ENCODE results near the gene IQGAP2.

The IQGAP2 gene

GRCh38 chr5:76612942-76613341, 209.9 kb downstream of the IQGAP2 start:
- DNase-seq (ENCODE audit: low spot score), result no peak

- no peak for DNase-seq (ENCODE audit: low spot score)
Observed at GRCh38 chr5:76615759-76616158, 212.7 kb downstream of the IQGAP2 start.

GRCh38 chr5:76616206-76616605, 213.1 kb downstream of the IQGAP2 start:
- no peak for DNase-seq (ENCODE audit: low spot score)

- no peak for DNase-seq (ENCODE audit: low spot score)
Observed at GRCh38 chr5:76617229-76617628, 214.1 kb downstream of the IQGAP2 start.

GRCh38 chr5:76617675-76618074, 214.6 kb downstream of the IQGAP2 start:
- no peak for DNase-seq (ENCODE audit: low spot score)

- no peak for DNase-seq (ENCODE audit: low spot score)
Observed at GRCh38 chr5:76620166-76620565, 217.1 kb downstream of the IQGAP2 start.

GRCh38 chr5:76622076-76622475, 219.0 kb downstream of the IQGAP2 start:
- no peak for DNase-seq (ENCODE audit: low spot score)

GRCh38 chr5:76622973-76623596, 220.0 kb downstream of the IQGAP2 start, which contains the start of gene F2RL2:
F2RL2 (minus strand) TSS chr5:76623403; CDS start chr5:76623230, 173 bp downstream.
- peak; percentile 24 for DNase-seq (ENCODE audit: low spot score)

GRCh38 chr5:76625087-76625815, 222.2 kb downstream of the IQGAP2 start:
- no peak for DNase-seq (ENCODE audit: low spot score)

GRCh38 chr5:76626738-76627137, 223.7 kb downstream of the IQGAP2 start:
- DNase-seq (ENCODE audit: low spot score), result no peak

- no peak for DNase-seq (ENCODE audit: low spot score)
Observed at GRCh38 chr5:76634661-76635060, 231.6 kb downstream of the IQGAP2 start.

- no peak for DNase-seq (ENCODE audit: low spot score)
Observed at GRCh38 chr5:76637490-76637889, 234.4 kb downstream of the IQGAP2 start.

- DNase-seq (ENCODE audit: low spot score), result no peak
Observed at GRCh38 chr5:76638479-76638878, 235.4 kb downstream of the IQGAP2 start.

GRCh38 chr5:76641514-76642120, 238.5 kb downstream of the IQGAP2 start:
- peak; percentile 45 for DNase-seq (ENCODE audit: low spot score)

GRCh38 chr5:76642390-76643040, 239.4 kb downstream of the IQGAP2 start:
- DNase-seq (ENCODE audit: low spot score), result no peak

- no peak for DNase-seq (ENCODE audit: low spot score)
Observed at GRCh38 chr5:76643371-76643770, 240.3 kb downstream of the IQGAP2 start.

GRCh38 chr5:76649140-76649539, 246.1 kb downstream of the IQGAP2 start:
- DNase-seq (ENCODE audit: low spot score), result no peak

GRCh38 chr5:76652809-76653414, 249.8 kb downstream of the IQGAP2 start:
- no peak for DNase-seq (ENCODE audit: low spot score)

- no peak for DNase-seq (ENCODE audit: low spot score)
Observed at GRCh38 chr5:76657091-76657490, 254.0 kb downstream of the IQGAP2 start.

- no peak for DNase-seq (ENCODE audit: low spot score)
Observed at GRCh38 chr5:76657683-76658311, 254.7 kb downstream of the IQGAP2 start.

- DNase-seq (ENCODE audit: low spot score), result no peak
Observed at GRCh38 chr5:76660360-76660759, 257.3 kb downstream of the IQGAP2 start.

- DNase-seq (ENCODE audit: low spot score), result no peak
Observed at GRCh38 chr5:76662521-76662920, 259.4 kb downstream of the IQGAP2 start.

All from D341Med (cell line).